Transverse colon (tissue), 4 donors: Measurements from ENCODE around the gene TMIGD1. TPM values are rescaled to one million over a fixed set of nuclear protein-coding genes. Genes with fewer than 3 reads are reported as not detected.

Experiments used
- DNase-seq: peaks from one replicate; pipeline ENCODE4 v3.0.0-alpha.2; 2019
- H3K27ac ChIP-seq, 4 donors: fragments of 200-600 bp; sonication (generic); 2 replicates each; pipeline ENCODE4 v1.5.1; 2016 to 2018; ENCODE audit warnings: inconsistent platforms in 4 of 4
- H3K27me3 ChIP-seq: fragments of 200-600 bp; sonication (generic); 2 replicates; pipeline ENCODE4 v1.5.1; 2017; ENCODE audit warnings: inconsistent platforms
- H3K36me3 ChIP-seq, 4 donors: fragments of 200-600 bp; sonication (generic); 2 replicates each; pipeline ENCODE4 v1.5.1; 2017 to 2019; ENCODE audit warnings: inconsistent platforms in 4 of 4
- H3K4me1 ChIP-seq, 4 donors: fragments of 200-600 bp; sonication (generic); 2 replicates each; pipeline ENCODE4 v1.5.1; 2017 to 2020; ENCODE audit warnings: inconsistent platforms in 4 of 4
- H3K4me3 ChIP-seq, 4 donors: fragments of 200-600 bp; sonication (generic); 1 replicate in 1 of 4; 2 replicates in 3 of 4; pipeline versions ENCODE4 v1.5.1 to v1.6.1; 2017 to 2019; ENCODE audit warnings: inconsistent platforms in 4 of 4
- H3K9me3 ChIP-seq, 2 donors: fragments of 200-600 bp; sonication (generic); 2 replicates each; pipeline ENCODE4 v1.5.1; 2017 to 2019; ENCODE audit warnings: inconsistent platforms in 2 of 2
- CTCF ChIP-seq, 5 experiments: fragments of 200-600 bp in 3 of 5; fragments of 450-650 bp in 2 of 5; sonication (generic) in 3 of 5; IDR thresholded peaks; 1 replicate in 2 of 5; 2 replicates in 3 of 5; pipeline ENCODE4 v1.5.1; 2016 to 2017; ENCODE audit warnings: antibody characterized with exemption in 5 of 5, inconsistent platforms in 3 of 5, mild to moderate bottlenecking in 2 of 5, moderate library complexity in 1 of 5
- EP300 ChIP-seq: sonication (generic); formaldehyde crosslinking; IDR thresholded peaks from one replicate; pipeline ENCODE4 v1.6.1; 2017; ENCODE audit warnings: antibody characterized with exemption, low read depth
- POLR2A ChIP-seq: fragments of 450-650 bp; IDR thresholded peaks from one replicate; pipeline ENCODE4 v1.6.1; 2016; ENCODE audit warnings: antibody characterized with exemption, mild to moderate bottlenecking, moderate library complexity
- POLR2AphosphoS5 ChIP-seq, 3 donors: sonication (generic); formaldehyde crosslinking; IDR thresholded peaks; one replicate each; pipeline ENCODE4 v1.6.1; 2016; ENCODE audit warnings: antibody characterized with exemption in 3 of 3
- WGBS, 2 donors: methylation state at CpG; one replicate each; pipeline ENCODE4 v1.1.5; 2018; ENCODE audit warnings: low coverage in 1 of 2; 5-methylcytosine and 5-hydroxymethylcytosine counted together
- in situ Hi-C, 4 donors: fragments of 200-750 bp; cut with MboI; loops; one replicate each; pipeline versions ENCODE4 v1.15.0 to v1.15.1; 2017; ENCODE audit warnings: low sequenced_read_pairs in 3 of 4, low pct_ligation_motif_present in 1 of 4, low pct_unique_long_range_greater_than_20kb in 1 of 4
- intact Hi-C: fragments of 100-400 bp; cut with DNase I; formaldehyde crosslinking; loops from one replicate; pipeline ENCODE4 v1.15.1; 2023; ENCODE audit warnings: low total_unique reads
- total RNA-seq, 4 donors: library from RNA; depleted of rRNA; stranded (reverse); fragments of >200 nt; gene quantifications; one replicate each; pipeline ENCODE4 v1.1.0, GENCODE V29; 2016

The TMIGD1 gene
- total RNA-seq, 4 donors from 2014 or later = 0.80 to 488 (median 131) TPM

- no peak for DNase-seq
- intact Hi-C loops = no loop called here
- Histone ChIP-seq H3K4me3 (no peak overlapping the region), H3K4me1 (peaks cover 0 to 29% (median 16%) of the 10 kb centered on the region in 4 donors), H3K27me3 (no peaks in the 10 kb centered on the region), H3K9me3 (no peaks in the 10 kb centered on the region), H3K36me3 (no peaks in the 10 kb centered on the region), H3K27ac (no peak overlapping the region)
- TF ChIP-seq POLR2AphosphoS5 (IDR thresholded peaks at IDR 0.05) (no peak), EP300 (no peak), CTCF (IDR thresholded peaks at IDR 0.05) (no peak), POLR2A (no peak)
- in situ Hi-C loops = no loop called here
- WGBS, 2 donors = 89 to 95% methylated on average over 3 of the region's 3 CpGs
These were observed 29.1 kb downstream of the TMIGD1 start for GRCh38 chr17:30304778-30305177.

DNA sequence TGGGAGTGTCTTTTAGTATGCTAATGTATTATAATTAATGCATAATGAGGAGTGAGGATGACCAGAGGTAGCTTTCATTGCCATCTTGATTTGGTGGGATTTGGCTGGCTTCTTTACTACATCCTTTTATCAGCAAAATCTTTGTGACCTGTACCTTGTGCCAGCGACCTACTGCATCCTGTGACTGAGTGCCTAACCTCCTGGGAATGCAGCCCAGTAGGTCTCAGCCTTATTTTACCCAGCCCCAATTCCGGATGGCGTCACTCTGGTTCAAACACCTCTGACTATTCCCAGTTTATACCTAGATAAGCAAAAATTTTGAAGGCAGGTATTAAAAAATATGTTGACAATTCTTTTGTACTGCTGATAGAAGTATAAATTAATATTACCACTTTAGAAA lies 31.6 kb downstream of the TMIGD1 start:
- WGBS, 2 donors = 73 to 94% methylated on average over 3 of the region's 3 CpGs
- in situ Hi-C loops (no loop called here), intact Hi-C loops (no loop called here)
- Histone ChIP-seq H3K27ac (no peak overlapping the region), H3K27me3 (no peaks in the 10 kb centered on the region), H3K36me3 (no peaks in the 10 kb centered on the region), H3K9me3 (no peaks in the 10 kb centered on the region), H3K4me3 (no peak overlapping the region), H3K4me1 (peaks cover 0 to 10% (median 5%) of the 10 kb centered on the region in 4 donors)
- TF ChIP-seq EP300 (no peak), POLR2A (no peak), POLR2AphosphoS5 (IDR thresholded peaks at IDR 0.05) (no peak), CTCF (IDR thresholded peaks at IDR 0.05) (no peak)
- no peak for DNase-seq

DNA sequence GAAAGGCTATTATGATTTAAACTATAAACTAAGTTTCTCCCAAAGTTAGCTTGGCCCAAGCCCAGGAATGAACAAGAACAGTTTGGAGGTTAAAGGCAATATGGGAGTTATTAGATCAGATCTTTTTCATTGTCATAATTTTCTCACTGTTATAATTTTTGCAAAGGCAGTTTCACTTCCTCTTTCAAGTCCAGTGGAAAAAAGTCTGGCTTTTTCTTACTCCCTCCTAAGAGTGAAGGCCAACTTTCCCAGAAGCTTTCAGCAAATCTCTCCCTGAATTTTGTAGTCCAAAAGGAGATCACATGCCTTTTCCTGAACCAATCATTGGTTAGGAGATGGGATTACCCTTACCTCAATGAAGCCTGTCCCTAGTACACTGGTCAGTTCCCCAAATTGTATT lies 33.0 kb downstream of the TMIGD1 start:
- H3K4me3 ChIP-seq = no peak overlapping the region
- H3K36me3 ChIP-seq = no peaks in the 10 kb centered on the region
- intact Hi-C loops = no loop called here
- H3K27ac ChIP-seq = no peak overlapping the region
- H3K4me1 ChIP-seq = peaks cover 0 to 5% (median 2%) of the 10 kb centered on the region in 4 donors
- no peak for DNase-seq
- in situ Hi-C loops = no loop called here
- H3K27me3 ChIP-seq = no peaks in the 10 kb centered on the region
- no peaks in the 10 kb centered on the region for H3K9me3 ChIP-seq
- TF ChIP-seq POLR2A (no peak), CTCF (IDR thresholded peaks at IDR 0.05) (no peak), POLR2AphosphoS5 (IDR thresholded peaks at IDR 0.05) (no peak), EP300 (no peak)

- H3K9me3 ChIP-seq = no peaks in the 10 kb centered on the region
- intact Hi-C loops = no loop called here
- no peaks in the 10 kb centered on the region for H3K27me3 ChIP-seq
- no peak overlapping the region for H3K27ac ChIP-seq
- no peaks in the 10 kb centered on the region for H3K4me1 ChIP-seq
- H3K36me3 ChIP-seq = no peaks in the 10 kb centered on the region
- TF ChIP-seq POLR2AphosphoS5 (IDR thresholded peaks at IDR 0.05) (no peak), CTCF (IDR thresholded peaks at IDR 0.05) (peak in 2 of 5 experiments; percentile 14 to 34)
- DNase-seq = no peak
- no peak overlapping the region for H3K4me3 ChIP-seq
- in situ Hi-C loops = no loop called here
- 50 to 67% methylated on average over 1 of the region's 1 CpG for WGBS, 2 donors
These were observed 34.9 kb downstream of the TMIGD1 start for GRCh38 chr17:30299000-30299399.
